NCI-H2227 (cell line): Measurements from ENCODE around the gene ENGASE.

ENCODE experiments used
- DNase-seq: peaks from one replicate; lab custom pipeline; 2025; ENCODE audit not compliant: unreplicated experiment; lab: John Stamatoyannopoulos, UW

Gene ENGASE

DNA sequence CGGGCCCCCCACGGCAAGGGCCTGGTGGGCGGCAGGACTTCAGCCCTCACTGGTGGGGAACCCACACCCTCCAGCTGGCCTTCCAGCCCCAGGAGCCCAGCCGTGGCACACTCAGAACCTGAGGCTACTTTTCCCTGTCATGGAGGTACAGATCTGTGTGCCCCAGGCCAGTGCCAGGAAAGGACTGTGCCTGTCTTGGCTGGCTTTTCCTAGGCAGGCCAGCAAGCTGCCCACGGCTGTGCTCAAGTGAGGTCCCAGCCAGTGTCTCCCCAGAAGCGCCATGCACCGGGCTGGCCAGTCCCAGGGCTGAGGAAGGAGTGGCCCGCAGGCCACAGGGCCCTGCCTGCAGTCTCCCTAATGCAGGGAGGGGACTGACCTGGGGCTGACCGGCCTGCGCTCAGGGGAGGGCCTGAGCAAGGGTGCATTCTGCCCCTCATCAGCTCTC lies 16.6 kb downstream of the ENGASE start:
- no peak for DNase-seq

DNA sequence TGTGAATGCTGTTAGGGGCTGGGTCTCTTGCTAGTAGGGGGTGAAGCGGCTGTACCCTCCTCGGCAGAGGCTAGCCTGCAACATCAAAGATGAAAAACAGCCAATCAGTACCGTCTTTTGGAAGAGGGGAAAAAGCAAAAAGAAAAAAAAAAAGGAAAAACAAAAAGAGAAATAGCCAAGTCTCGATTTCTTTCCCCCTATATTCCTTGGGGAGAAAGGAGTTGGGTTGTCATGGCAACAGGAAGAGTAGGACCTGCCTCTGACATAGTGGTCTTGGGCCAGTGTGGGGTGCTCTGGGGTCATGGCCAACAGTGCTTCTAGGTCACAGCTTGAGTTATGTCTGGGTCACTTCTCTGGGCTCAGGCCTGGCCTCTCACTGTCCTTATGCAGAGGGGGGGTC lies 17.9 kb downstream of the ENGASE start:
- no peak for DNase-seq

DNA sequence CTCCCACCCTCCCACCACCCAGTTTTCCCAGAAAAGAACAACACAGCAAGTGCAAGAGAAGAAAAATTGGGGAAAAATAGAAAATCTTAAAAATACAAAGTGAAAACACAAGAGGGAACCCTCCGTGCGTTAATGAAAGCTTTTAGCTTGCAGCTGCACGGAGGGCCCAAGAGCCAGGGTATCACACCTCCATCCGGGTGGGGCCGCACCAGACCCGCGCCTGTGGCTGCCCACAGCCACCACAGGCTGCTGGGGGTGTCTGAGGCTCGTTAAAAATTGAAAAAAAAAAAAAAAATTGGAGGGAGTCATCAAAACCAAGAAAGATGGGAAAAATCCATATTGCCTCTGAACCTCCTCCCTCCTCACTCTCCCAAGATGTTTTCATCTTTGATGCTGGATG lies 18.6 kb downstream of the ENGASE start:
- no peak for DNase-seq

DNA sequence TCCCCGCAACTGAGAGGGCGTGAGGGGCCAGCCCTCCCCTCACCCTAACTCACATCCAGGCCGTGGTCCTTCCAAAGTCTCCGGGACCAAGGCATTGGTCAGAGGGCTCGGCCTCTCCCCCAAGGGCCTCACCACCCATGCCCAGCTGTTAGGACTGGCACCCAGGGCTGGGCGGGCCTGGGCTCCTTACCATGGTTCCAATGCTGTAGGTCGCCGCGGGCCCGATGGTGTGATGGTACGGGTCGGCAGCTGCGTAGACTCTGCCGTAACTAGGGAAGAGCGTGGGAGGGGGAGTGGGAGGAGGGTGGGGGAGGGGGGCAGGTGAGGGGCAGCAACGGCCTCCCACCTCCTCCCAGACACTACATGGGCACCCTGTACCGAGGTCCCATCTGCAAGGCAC lies 19.6 kb downstream of the ENGASE start:
- DNase-seq = no peak

DNA sequence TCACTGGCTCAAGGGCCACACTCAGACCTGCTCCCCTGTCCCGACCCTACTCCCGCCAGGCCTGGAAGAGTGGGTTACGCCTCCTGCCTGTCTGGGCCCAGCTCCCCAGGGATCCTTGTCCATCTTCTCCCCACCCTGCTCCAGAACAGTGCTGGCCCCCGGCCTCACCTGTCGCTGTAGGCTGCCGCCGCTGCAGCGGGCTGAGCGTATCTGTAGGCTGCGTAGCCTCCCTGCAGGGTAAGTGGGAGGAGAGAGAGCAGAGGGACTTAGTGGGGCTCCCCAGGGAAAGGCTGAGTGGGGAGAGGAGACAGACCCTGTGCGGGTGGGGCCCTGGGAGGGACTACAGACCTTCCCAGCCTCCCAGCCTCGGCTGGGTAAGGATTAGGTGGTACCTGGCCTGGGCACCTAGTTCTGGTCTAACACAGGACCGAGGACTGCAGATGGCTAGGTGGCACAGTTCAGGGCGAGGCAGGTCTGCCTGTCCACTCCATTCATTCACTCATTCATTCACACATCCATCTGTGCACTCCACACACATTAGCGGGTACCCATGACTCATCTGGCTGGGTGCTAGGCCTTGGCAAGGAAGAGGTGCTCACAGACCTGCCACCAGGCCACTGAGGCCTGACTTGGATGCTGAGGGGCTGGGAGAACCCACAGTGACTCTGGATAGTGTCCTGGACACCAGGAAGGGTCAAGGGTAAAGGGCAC lies 20.9 kb downstream of the ENGASE start:
- DNase-seq = no peak

DNA sequence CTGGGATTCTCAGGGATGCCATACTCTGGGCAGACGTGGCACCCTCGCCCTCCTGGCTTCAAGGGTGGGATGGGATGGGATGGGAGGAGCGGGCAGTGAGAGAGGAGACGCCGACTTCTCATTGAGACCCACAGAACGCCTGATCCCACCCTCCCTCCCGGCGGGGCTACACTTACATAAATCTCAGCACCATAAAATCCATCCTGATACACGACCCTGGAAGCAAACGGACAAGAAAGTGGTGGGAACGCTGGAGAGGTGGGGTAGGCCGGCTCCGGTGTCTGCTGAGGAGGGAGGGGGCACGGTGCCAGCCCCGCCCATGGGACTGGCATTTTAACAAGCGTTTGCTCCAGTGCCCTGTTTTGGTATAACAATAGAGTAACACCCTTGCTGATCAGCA lies 21.9 kb downstream of the ENGASE start:
- no peak for DNase-seq

DNA sequence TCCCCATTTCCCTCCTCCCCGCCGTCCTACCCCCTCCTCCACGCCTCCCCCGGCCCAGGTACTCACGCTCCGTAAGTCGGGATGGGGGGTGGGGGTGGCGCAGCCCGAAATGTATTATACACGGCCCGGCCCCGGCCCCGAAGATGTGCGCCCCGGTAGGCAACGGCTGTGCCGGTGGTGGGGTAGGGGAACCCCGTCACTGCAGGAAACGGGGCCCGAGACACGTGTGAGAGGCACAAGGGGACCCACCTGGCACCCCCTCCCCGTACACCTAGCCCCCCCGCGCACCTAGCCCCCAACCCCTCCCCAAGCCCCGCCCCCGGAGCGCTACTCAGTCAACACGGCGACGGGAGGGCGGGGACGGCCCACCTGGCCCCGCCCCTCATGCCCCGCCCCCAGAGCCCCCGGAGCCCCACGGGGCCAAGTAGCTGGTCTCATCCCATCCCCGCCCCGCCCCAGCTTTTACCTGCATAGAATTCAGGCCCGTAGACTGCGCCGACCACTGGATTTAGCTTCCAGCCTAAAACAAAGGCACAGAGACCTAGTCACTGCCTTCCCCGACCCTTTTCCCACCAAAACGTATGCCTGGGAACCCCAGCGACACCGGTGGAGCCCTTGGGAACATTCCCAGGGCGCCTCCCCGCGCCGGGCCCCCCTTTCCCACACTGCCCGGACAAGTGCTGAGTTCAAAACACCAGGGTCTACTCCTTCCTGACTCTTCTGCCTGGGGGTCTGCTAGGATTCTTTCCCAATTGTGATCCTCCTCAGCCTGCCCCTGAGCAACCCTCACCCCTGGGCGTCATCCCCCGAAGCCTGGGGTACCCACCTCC lies 22.8 kb downstream of the ENGASE start:
- no peak for DNase-seq

DNA sequence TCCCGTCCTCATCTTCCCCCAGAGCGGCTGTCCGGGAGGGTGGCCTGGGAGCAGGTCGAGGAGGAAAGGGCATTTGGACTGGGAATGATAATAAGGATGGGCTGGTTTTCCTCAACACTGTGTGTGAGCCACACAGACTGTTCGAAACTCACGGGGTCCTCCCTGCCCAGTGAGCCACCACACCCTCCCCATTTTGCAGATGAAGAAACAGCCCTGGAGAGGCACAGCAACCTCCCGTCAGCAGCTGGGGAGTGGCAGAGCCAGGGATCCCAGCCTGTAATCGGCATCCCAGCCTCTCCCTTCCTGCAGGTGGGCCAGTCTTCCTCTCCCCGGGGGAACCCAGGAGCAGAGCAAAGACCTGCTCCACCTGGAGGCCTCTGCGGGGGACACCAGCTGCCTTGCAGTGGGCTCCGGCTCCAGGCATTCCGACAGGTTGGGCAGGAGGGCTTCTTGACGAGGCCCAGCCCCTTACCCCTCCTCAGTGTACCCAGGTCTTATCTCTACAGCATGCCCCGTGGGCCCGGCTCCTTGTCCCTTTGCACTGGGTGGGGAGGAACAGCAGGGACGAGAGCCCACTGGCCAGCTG lies 23.8 kb downstream of the ENGASE start:
- DNase-seq = no peak

DNA sequence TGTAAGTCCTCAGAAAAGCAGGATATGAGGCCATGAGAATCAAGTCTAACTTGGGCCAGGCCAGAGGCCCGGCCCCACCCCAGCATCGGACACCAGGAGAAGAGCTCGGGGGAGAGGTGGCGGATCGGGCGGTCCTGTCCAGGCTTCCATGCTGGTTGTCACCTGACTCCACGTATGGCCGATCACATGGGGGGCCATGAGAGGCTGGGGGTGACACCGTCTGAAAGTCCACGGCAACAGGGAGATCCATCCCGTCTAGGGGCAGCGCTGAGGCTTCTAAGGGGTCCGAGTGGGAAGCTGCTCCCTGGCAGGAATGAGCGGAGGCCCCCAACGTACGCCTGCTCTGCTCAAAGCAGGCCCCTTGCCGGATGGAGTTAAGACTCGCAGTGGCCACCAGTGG lies 25.8 kb downstream of the ENGASE start:
- no peak for DNase-seq

DNA sequence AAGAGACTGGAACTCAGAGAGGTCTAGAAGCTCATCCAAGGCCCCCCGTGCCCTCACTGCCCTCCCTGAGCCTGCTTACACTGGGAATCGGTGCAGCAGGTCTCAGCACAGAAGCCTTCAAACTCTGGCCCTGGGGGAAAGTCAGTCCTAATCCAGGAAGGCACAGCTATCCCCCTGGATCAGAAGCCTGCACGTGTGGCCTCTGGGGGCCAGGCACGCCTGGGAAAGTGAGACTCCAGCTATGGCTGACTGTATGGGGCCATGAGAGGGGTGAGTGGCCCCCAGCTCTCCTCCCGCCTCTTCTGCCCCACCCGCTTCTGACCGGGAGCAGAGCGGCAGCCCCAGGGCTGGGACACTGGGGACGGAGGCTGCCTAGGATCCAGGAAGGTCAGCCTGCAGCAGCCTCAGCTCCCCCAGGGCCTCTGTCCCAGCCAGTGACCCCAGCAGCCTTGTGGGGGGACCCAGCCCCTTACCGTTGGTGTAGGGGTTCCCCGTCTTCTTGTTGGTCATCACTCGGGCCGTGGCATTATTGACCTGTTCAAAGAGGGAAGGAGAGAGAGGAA lies 26.6 kb downstream of the ENGASE start:
- no peak for DNase-seq

DNA sequence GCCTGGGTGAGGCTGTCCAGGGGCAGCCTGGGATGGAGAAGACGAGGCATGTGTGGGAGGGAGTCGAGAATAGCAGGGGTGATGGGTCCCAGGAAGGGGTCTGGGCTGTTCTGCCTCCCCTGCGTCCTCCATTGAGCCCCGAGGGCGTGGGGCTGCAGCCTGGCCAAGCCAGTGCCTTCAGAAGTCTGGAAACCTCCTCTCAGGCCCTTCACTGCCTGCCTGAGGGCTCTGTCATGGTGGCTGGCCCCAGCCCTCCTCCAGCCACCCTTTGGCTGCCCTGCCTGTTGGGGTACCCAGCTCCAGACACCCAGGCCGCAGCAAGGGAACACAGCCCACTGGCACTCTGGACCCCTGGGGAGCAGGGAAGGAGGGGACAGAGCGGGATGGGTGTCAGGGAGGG lies 27.6 kb downstream of the ENGASE start:
- DNase-seq = no peak

DNA sequence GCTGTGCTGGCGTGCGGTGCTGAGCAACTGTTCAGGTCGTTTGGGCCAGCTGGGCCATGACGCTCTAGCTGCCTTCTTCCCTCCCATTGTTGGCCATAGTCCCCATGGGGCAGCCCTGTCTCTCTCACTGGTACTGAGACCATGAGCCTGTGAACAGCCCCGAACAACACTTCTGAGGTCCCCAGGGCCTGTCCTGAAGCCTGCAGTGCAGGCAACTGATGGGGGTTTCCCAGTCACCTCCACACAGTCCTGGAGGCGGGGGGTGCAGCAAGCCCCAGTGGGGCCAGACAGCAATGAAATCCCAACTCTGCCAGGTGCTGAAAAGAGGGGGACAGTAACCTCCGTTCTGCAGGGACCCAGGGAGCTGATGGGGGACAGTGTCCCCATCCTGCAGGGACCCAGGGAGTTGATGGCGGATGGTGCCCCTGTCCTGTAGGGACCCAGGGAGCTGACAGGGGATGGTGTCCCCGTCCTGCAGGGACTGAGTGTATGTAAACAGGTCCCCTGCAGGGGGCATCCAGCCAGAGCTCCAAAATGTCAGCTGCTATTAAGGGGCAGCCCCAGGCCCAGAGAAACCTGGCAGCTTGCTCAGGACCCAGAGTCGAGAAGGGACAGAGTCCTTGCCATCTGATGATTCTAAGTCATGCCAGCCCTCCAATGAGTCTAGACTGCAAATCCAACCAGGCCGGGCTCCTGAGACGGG lies 30.4 kb downstream of the ENGASE start:
- DNase-seq = no peak

DNA sequence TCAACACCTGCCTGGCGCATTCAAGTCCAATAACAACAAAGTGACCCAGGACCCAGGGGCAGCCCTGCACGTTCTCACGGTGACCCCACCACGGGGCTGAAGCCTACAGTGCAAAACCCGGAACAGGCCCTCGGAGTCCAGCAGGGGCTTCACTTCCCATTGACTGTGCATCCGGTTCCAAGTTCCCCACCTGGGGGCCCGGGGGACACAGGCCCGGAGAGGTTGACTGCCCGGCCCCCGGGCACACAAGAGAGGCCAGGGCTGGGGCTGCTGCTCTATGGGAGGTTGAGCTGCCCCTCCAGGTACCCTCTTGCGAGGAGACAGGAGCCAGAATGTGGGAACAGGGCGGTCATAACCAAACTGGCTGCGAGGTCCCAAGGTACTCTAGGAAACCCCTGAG lies 31.3 kb downstream of the ENGASE start:
- no peak for DNase-seq

DNA sequence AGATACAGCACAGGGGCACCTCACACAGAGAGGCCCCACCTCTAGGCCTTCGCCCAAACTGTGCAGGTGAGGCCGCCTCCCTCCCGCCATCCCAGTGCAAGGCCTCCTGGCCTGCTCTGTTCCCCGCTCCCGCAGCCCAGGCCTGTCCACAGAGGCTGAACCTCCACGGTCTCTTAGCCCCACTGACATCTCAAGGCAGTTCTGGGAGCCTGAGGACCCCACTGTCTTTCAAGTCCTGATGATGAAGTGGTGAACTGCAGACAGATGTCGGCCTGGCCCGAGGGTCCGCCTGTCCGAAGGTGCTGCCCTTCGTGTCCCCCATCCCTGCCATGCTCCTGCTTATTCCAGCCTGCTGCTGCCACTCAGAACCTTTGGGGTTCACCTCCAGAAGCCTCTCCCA lies 32.3 kb downstream of the ENGASE start:
- no peak for DNase-seq

DNA sequence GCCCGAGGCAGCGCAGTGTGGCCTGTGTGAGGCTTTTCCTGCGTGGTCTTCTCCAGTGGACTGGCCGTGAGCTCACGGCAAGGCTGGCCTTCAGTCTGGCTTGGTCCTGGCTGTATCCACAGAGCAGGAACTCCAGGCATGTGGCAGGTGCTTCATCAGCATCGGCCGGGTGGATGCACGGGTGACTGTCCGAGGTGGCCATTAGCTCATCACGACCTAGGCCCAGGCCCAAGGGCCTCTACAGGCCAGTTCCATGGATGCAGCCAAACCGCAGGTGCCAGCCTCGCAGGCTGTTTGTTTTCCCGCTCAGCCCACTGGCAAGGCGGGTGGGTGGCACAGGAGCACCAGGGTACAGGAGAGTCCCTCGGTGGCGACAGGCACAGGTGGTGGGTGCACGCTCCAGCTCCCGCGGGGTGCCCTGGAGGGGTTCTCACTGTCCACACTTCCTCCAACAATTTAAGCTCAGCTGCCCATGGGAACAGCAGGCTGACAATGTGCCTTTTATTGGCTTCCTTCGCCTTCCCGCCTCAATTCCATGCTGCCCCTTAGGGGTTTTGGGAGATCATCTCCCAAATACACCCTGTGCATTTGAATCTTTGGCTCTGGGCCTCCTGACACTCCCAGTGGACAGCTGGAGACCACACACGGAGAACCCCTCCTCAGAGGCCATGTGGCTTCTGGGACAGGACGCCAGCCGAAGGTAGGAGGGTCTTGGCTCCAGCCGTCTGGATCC lies 33.0 kb downstream of the ENGASE start:
- no peak for DNase-seq

DNA sequence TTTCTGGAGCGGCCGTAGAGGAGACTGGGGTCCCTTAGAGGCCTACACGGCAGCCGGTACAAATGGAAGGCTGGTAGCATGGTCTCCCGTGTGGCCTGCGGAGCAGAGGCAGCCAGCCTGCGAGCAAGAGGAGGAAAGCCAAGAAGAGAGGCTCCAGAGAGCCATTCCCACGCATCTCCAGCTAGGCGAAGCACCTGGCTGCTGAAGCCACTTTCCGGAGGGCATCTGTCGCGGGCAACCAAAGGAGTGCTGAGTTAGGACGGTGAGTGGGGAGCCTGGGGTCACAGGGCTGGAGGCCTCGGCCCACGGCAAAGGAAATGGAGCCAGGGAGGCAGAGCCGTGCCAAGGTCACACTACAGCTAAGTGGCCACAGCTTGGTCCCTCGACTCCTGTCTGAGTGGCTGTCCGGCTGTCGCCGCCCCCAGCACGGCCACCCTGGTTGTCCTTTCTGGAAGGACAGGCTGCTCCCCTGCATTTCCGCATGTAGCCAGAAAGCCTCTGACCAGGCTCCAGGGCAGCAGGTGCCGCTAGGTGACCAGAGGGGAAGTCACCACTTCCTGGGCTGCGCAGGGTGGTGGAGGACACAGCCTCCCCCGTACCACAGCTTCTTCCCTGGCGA lies 33.7 kb downstream of the ENGASE start:
- no peak for DNase-seq

DNA sequence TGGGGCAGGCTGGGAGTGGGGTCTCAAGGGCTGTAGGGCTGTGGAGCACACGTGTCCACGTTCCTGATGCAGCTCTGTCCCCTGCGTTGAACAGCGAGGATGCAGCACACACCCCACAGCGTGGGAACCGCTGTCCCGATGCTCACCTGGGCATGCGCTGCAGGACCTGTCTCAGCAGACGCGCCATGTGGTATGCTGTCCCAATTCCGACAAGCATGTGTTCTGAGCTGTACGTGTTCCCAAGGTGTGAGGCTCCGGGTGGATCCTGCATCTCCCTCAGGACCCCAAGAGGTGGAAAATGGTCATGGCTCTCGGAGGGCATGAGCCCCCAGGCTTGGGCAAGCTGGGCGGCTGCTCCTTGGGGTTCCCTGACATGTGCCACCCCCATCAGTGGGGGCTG lies 34.2 kb downstream of the ENGASE start:
- no peak for DNase-seq

DNA sequence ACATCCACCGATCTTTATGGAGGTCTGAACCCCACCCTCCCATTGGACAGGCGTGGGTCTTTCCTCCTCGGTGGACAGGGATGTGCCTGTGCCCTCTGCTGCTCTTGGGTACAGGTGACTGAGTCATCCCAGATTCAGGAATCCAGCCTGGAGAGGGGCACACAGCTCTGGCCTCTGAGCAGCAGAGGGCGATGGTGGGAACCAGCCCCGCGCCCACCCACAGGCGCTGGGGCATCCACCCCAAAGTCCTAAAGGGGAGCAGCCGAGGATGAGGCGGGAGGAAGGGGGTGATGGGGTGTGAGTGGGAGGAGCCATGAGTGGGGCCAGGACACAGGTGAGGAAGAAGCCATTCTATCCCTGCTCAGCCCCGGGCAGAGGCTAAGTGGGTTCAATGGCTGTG lies 35.0 kb downstream of the ENGASE start:
- DNase-seq = no peak

DNA sequence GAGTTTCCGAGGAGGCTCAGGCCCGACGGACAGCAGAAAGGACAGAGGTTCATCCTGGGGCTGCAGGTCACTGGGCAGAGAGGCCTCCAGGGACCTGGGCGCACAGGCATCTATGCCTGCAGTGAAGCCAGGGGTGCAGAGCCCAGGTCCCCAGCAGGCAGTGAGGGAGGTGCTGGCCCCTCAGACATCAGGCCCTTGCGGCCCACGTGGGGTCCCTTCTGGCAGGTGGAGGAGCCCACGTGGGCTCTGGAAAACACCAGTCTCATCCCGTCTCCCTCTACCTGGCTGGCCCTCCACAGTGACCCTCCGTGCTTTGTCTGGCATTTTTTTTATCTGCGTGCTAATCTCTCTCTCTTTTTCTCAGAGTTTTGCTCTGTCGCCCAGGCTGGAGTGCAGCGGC lies 36.5 kb downstream of the ENGASE start:
- DNase-seq = no peak

DNA sequence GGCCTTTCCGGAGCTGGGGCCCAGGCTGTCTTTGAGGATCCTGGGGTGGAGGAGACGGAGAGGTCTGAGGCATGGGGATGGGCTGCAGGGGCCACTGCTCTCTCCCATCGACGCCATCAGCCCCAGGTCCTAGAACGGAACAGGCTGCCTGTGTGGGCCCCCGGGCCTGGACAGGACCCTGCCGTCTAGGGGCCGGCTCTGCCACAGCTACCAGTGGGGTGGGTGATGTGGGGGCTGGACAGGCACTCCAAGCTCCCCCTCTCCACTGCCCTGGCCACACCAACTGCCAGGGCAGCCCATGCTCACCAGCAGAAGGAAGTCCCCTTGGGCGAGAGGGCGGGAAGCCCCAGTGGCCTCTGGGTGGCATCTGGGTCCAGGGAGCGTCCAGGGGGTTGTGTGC lies 37.8 kb downstream of the ENGASE start:
- DNase-seq = no peak
